LNCAP (cell line): ENCODE results near the gene SLC11A2.

Experiments used
- CTCF ChIP-seq: fragments of 450-650 bp; IDR thresholded peaks from 2 replicates; pipeline ENCODE4 v1.5.1; 2017; ENCODE audit warnings: mild to moderate bottlenecking

The SLC11A2 gene

DNA sequence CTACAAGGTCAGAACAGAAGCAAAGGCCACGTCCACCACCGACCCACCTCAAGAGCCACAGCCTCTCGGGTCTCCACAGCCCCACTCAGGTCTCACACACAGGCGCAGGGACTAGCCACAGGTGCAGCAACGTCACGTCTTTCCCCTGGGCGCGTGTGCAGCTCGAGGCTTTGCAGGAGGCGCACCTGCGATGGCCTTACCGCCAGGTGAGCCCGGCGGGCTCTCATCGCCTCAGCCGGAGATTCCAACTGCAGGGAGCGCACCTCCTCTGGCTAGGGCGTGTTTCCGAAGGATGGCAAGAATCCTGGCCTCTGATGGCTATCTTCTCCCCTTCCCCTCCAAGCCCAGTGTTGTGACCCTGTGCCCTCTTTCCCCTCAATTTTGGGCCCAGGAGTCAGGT lies 73.7 kb downstream of the SLC11A2 start, which contains the start of gene HIGD1C:
Gene HIGD1C (plus strand): TSS at position 35 of the 400 bp plus-strand sequence. CDS start 1,455 bp downstream, outside the sequence.
- TF ChIP-seq CTCF = no peak

- no peak for TF ChIP-seq CTCF
Observed at GRCh38 chr12:50951112-50951511, 75.1 kb downstream of the SLC11A2 start.

GRCh38 chr12:50949801-50950302 lies 76.3 kb downstream of the SLC11A2 start:
- no peak for TF ChIP-seq CTCF

DNA sequence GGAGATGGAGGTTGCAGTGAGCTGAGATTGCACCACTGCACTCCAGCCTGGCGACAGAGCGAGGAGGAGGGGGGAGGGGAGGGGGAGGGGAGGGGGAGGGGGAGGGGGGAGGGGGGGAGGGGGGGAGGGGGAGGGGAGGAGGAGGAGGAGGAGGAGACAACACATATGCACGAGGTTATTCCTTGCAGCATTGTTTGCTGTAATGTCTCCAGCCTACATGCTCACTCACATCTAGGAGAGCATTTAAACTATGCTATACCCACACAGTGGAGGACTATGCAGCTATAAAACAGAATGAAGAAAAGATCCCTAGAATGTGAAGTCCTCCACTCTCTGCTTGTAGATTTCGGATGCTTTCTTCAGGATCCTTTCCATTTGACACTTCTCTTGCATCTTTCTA lies 77.4 kb downstream of the SLC11A2 start:
- no peak for TF ChIP-seq CTCF

DNA sequence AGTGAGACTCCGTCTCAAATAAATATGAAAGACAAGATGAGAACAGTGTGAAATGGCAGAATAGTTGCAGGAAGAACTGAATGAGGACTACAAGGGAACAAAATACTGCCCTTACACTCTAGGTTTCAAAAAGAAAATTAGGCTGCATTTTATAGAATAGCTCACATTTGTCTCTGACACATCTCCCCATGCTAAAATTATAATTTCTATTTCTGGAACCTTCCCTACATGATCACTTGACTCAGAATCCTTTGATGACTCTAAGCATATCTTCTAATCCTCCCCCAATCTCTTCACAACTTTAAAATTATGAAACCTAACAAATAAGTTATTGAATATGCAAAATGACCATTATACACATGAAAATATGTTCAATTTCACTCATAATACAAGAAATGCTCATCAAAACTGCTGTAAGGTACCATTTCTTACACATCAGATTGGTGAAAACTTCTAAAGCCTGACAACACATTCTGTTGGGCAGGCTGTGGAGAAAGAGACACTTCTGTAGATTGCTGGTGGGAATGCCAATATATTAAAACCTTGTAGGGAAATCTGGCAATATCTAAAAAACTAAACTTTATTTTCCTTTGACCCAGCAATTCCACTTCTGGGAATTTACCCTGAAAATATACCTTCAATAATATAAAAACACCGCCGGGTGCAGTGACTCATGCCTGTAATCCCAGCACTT lies 78.1 kb downstream of the SLC11A2 start:
- TF ChIP-seq CTCF = no peak

DNA sequence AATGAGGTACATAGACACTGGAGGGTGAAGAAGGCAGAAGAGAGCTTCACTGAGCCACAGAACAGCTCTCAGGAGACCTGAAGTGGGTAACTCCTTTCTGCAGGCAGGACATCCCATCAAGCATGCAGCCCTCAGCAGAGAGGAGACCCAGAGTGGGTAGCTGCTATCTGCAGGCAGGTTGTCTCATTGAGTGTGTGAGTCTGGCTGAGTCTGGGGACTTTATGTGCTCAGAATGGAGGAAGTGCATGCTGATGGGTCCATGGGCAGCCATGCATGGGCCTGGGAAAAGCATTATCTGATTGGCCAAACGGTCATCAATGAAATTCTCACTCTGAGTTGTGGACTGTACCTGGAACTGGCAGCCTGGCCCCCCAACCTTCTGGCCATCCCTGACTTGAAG lies 88.5 kb downstream of the SLC11A2 start:
- no peak for TF ChIP-seq CTCF

DNA sequence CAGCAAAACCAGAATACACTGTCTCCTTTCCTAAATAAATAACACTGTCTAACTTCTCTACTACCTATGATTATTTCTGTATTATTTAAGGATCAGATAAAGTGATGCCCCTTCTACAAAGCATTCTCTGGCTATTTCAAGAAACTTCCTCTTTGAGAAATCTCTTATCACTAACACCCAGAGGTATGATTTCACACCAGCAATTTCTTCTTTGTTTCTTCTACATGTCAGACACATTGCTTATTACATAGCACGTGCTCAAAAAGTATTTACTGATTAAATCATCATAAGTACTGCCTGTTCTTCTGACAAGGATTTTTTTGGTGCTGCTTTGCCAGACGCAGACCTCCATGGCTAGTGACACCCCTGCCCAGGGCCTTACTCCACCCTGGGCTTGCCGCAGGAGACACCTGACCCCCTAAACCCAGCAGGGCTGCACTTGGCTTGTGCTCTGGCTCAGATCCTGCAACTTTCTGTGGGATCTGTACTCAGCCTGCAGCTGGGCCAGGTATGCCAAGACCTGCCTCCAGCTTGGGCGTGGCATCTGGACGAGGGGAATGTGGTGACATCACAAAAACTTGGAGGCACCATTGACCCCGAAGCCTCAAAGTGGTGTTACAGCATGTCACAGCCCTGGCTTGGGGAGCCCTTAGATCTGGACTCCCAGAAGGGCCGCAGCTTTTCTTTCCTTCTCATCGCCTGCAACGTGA lies 89.2 kb downstream of the SLC11A2 start:
- no peak for TF ChIP-seq CTCF
